ENCODE measurements around the gene RSRC1. TPM values are rescaled to one million over a fixed set of nuclear protein-coding genes. Genes with fewer than 3 reads are reported as not detected.

RSRC1 gene
- total and polyA plus RNA-seq, 2 of the 8 experiments (the other 6 are each of a cell fraction or from before 2014, with no cell fraction given) = 2.0 to 27.9 TPM

DNA sequence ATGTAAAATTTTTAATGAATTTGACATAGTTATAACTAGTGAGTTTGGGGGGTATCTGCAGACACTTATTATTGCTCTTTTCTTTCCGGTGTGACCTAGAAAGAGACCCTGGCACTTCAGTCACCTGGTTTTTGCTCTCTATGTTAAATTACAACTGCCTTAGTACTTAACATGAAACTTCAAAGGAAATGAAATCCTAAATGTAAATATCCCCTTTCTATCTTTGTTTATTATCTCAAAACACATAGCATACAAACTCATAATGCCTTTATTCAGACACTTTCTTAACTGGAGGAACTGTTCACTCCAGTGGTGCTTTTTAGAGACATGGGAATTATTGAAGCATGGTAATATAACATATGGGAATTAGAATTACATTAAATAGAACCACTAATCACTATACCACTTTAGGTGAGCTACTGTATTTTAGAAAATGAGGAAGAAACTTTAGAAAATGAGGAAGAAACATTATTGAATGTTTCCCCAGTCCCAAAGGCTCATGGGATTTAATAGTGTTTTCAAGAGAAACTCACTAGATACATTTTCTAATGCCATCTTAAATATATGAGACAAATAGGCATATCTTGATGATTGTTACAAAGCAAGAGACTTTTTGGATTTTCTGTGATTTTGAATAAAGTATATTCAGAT lies 341.6 kb downstream of the RSRC1 start:
- no peak for TF ChIP-seq POLR2A (IDR thresholded peaks at IDR 0.05; ENCODE audit: control extremely low read depth in 1 of 2, low read depth in 2 of 2, low read length in 2 of 2)
- no peak for TF ChIP-seq ASH2L (IDR thresholded peaks at IDR 0.05; ENCODE audit: low read length)
- TF ChIP-seq GABPA (IDR thresholded peaks at IDR 0.05; ENCODE audit: borderline replicate concordance, insufficient read depth, low read length) = no peak
- TF ChIP-seq GTF2F1 (IDR thresholded peaks at IDR 0.05; ENCODE audit: borderline replicate concordance, low read depth, low read length) = no peak
- no peak for TF ChIP-seq SIN3A (conservative IDR thresholded peaks at IDR 0.05 in 1 of 2, IDR thresholded peaks at IDR 0.05 in 1 of 2; ENCODE audit: low read depth in 1 of 2, low read length in 2 of 2)
- TF ChIP-seq SIRT6 (IDR thresholded peaks at IDR 0.05; ENCODE audit: low read length) = no peak
- TF ChIP-seq NANOG (IDR thresholded peaks at IDR 0.05; ENCODE audit: insufficient read depth, low read depth, low read length, poor library complexity, severe bottlenecking) = no peak
- no peak for TF ChIP-seq CEBPB (IDR thresholded peaks at IDR 0.05; ENCODE audit: low read depth, low read length)
- no peak for TF ChIP-seq BRCA1 (IDR thresholded peaks at IDR 0.05; ENCODE audit: low read depth, low read length)
- TF ChIP-seq JUND (IDR thresholded peaks at IDR 0.05; ENCODE audit: low read length) = no peak
- TF ChIP-seq TCF12 (IDR thresholded peaks at IDR 0.05; ENCODE audit: low read depth, low read length) = no peak
- TF ChIP-seq CTBP2 (IDR thresholded peaks at IDR 0.05; ENCODE audit: borderline replicate concordance, insufficient read depth, insufficient read length, low read length) = no peak
- TF ChIP-seq CHD1 (IDR thresholded peaks at IDR 0.05; ENCODE audit: low read depth, low read length) = no peak
- Histone ChIP-seq H2BK20ac (ENCODE audit: low read length) (no peak overlapping the region), H3K4me3 (ENCODE audit: extremely low read depth in 1 of 4, insufficient read depth in 2 of 4, low read depth in 3 of 4, low read length in 4 of 4) (no peak overlapping the region), H3K79me2 (ENCODE audit: control insufficient read depth in 1 of 2, insufficient read depth in 2 of 2, low read length in 2 of 2) (no peaks in the 10 kb centered on the region), H3K14ac (ENCODE audit: insufficient read length) (no peak overlapping the region), H3K4me2 (ENCODE audit: insufficient read depth in 1 of 2, low read depth in 2 of 2, low read length in 2 of 2) (no peak overlapping the region), H4K20me1 (replicated peaks in 1 of 2; ENCODE audit: control insufficient read depth in 1 of 2, insufficient read depth in 2 of 2, low read length in 2 of 2) (no peaks in the 10 kb centered on the region), H3K79me1 (ENCODE audit: low read depth, low read length) (no peaks in the 10 kb centered on the region), H3K9ac (replicated peaks in 1 of 4; ENCODE audit: extremely low read depth in 1 of 4, low read depth in 3 of 4, low read length in 3 of 4) (no peak overlapping the region), H4K5ac (ENCODE audit: insufficient read length, low read depth, low read length) (no peak overlapping the region), H3K27me3 (replicated peaks in 1 of 4; ENCODE audit: control insufficient read depth in 3 of 4, extremely low read depth in 1 of 4, insufficient read depth in 3 of 4, low read length in 3 of 4) (no peaks in the 10 kb centered on the region), H3K9me3 (ENCODE audit: insufficient read depth in 2 of 2, low read depth in 1 of 2, low read length in 1 of 2) (no peaks in the 10 kb centered on the region), H3K23me2 (ENCODE audit: low read depth, low read length) (no peaks in the 10 kb centered on the region), H2AFZ (ENCODE audit: low read length) (no peak overlapping the region), H3K27ac (ENCODE audit: low read depth, low read length) (no peak overlapping the region), H2BK5ac (ENCODE audit: low read depth, low read length) (no peak overlapping the region), H2BK120ac (replicated peaks; ENCODE audit: low read depth, low read length) (no peak overlapping the region), H3K18ac (ENCODE audit: extremely low read depth, low read length) (no peak overlapping the region), H2AK5ac (ENCODE audit: low read depth, low read length) (no peak overlapping the region), H3K56ac (replicated peaks; ENCODE audit: insufficient read length, low read depth, low read length) (no peak overlapping the region), H3K36me3 (ENCODE audit: control insufficient read depth in 2 of 4, insufficient read depth in 4 of 4, low read length in 3 of 4) (no peaks in the 10 kb centered on the region), H3K4ac (replicated peaks; ENCODE audit: insufficient read length, low read depth, low read length) (no peak overlapping the region), H3K4me1 (replicated peaks in 1 of 4; ENCODE audit: control insufficient read depth in 3 of 4, insufficient read depth in 4 of 4, low read length in 3 of 4) (no peaks in the 10 kb centered on the region), H2BK15ac (ENCODE audit: low read length) (no peak overlapping the region), H4K91ac (replicated peaks; ENCODE audit: insufficient read length, low read length) (no peak overlapping the region), H4K8ac (ENCODE audit: extremely low read depth, insufficient read depth, low read length) (no peak overlapping the region), H2BK12ac (ENCODE audit: low read depth, low read length) (no peak overlapping the region), H3K23ac (ENCODE audit: insufficient read length) (no peak overlapping the region)
- 89% methylated on average over 1 of the region's 1 CpG; no CpG with 5 or more reads in 1 of the 2 experiments for WGBS, 2 experiments (ENCODE audit: extremely low coverage in 1 of 2, insufficient coverage in 1 of 2, insufficient read length in 1 of 2, insufficient replicate concordance in 2 of 2, low coverage in 1 of 2, low lambda C conversion rate in 2 of 2, missing lambda C conversion rate in 1 of 2)
- DNase-seq (ENCODE audit: low read depth in 1 of 2, low spot score in 2 of 2) (no peak), FAIRE-seq (no peak)
- POLR2A ChIA-PET (ENCODE audit: partially characterized antibody) = no interaction called here
- CTCF ChIA-PET (ENCODE audit: partially characterized antibody) = no interaction called here

All from H1 (cell line).